ENCODE measurements around the gene TBX4.

TBX4 gene

DNA sequence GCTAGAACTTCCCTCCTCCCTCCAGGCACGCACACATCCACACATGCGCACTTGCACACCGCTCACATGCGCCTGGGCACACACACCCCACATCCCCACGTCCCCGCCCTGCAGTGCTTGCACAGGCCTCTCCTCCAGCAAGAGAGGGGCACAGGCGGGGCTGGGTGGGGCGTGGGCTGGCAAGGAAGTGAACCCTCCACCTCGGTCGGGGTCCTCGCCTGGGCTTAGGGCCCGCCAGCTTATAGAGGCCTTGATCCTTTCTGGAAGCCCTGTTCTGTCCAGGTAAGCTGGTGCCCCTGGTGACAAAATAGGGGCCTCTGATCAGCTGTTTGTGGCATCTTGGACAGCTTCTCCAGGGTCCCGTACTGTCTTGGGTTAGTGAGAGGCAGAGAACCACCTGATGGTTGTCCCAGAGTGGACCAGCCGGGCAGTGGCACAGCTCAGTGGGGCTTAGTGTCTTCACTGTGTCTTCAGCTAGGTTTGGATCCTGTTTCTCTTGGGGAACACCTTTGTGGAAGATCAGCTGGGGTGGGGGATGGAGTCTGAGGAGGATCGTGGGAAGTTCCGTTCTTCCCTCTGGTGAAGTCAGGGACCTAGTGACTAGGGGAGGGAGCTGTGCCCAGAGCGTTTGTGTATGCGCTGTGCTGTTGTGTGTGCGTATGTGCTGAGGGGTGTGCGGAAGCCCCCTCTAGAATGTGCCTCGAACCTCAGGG, 12.1 kb downstream of the TBX4 start:
- WGBS = 78% methylated on average over 21 of the region's 21 CpGs
- DNase-seq = no peak
- no peaks in the 10 kb centered on the region for H3K36me3 ChIP-seq (ENCODE audit: control insufficient read depth in 1 of 2, insufficient read depth in 2 of 2, low read depth in 1 of 2, low read length in 2 of 2)

GRCh38 chr17:61464843-61465180, 12.6 kb downstream of the TBX4 start:
- WGBS = 36% methylated on average over 3 of the region's 3 CpGs

More for the DNA sequence above, 12.1 kb downstream of the TBX4 start:
- Histone ChIP-seq H3K4me1 (ENCODE audit: control insufficient read depth, insufficient read depth, low read depth, low read length) (peaks cover 4% of the 10 kb centered on the region), H2BK15ac (ENCODE audit: low read depth, poor library complexity, severe bottlenecking) (no peak overlapping the region), H2AFZ (ENCODE audit: low read depth, low read length) (no peak overlapping the region), H4K91ac (ENCODE audit: low read length) (no peak overlapping the region), H2AK5ac (ENCODE audit: low read length, severe bottlenecking) (no peak overlapping the region), H3K4ac (ENCODE audit: low read depth in 1 of 2, low read length in 2 of 2) (no peak overlapping the region), H3K4me2 (ENCODE audit: low read length, poor library complexity, severe bottlenecking) (no peak overlapping the region), H4K8ac (ENCODE audit: low read length) (no peak overlapping the region), H2BK5ac (ENCODE audit: low read depth, low read length, poor library complexity, severe bottlenecking) (no peak overlapping the region), H2BK12ac (ENCODE audit: low read length in 2 of 2) (no peak overlapping the region), H3K79me1 (replicated peaks; ENCODE audit: low read length, poor library complexity, severe bottlenecking) (no peaks in the 10 kb centered on the region), H3K9me3 (ENCODE audit: control insufficient read depth, low read length) (peaks cover 2% of the 10 kb centered on the region), H3K27ac (ENCODE audit: low read length, poor library complexity, severe bottlenecking) (no peak overlapping the region), H3K9ac (ENCODE audit: low read length) (no peak overlapping the region), H3K18ac (ENCODE audit: low read depth in 1 of 2, low read length in 2 of 2) (no peak overlapping the region), H3K27me3 (ENCODE audit: control insufficient read depth in 1 of 2, insufficient read depth in 1 of 2, low read length in 2 of 2) (peaks cover 39 to 89% of the 10 kb centered on the region in 2 experiments), H3K23ac (ENCODE audit: low read length in 2 of 2) (no peak overlapping the region), H3K14ac (ENCODE audit: low read length in 2 of 2) (no peak overlapping the region), H2BK120ac (ENCODE audit: low read depth, low read length) (no peak overlapping the region), H3K4me3 (ENCODE audit: insufficient read depth in 1 of 2, low read depth in 1 of 2, low read length in 2 of 2) (no peak overlapping the region)

GRCh38 chr17:61465550-61466237, 13.5 kb downstream of the TBX4 start:
- H3K27ac ChIP-seq (ENCODE audit: low read length, poor library complexity, severe bottlenecking) = no peak overlapping the region
- no peak overlapping the region for H3K23ac ChIP-seq (ENCODE audit: low read length in 2 of 2)
- H4K91ac ChIP-seq (ENCODE audit: low read length) = no peak overlapping the region
- no peak overlapping the region for H2BK15ac ChIP-seq (ENCODE audit: low read depth, poor library complexity, severe bottlenecking)
- H3K4me2 ChIP-seq (ENCODE audit: low read length, poor library complexity, severe bottlenecking) = no peak overlapping the region
- H3K4me3 ChIP-seq (ENCODE audit: insufficient read depth in 1 of 2, low read depth in 1 of 2, low read length in 2 of 2) = no peak overlapping the region
- no peaks in the 10 kb centered on the region for H3K79me1 ChIP-seq (replicated peaks; ENCODE audit: low read length, poor library complexity, severe bottlenecking)
- H3K18ac ChIP-seq (ENCODE audit: low read depth in 1 of 2, low read length in 2 of 2) = no peak overlapping the region
- H4K8ac ChIP-seq (ENCODE audit: low read length) = no peak overlapping the region
- no peak overlapping the region for H3K14ac ChIP-seq (ENCODE audit: low read length in 2 of 2)
- H3K4me1 ChIP-seq (ENCODE audit: control insufficient read depth, insufficient read depth, low read depth, low read length) = peaks cover 4% of the 10 kb centered on the region
- H2BK120ac ChIP-seq (ENCODE audit: low read depth, low read length) = no peak overlapping the region
- no peak overlapping the region for H2AK5ac ChIP-seq (ENCODE audit: low read length, severe bottlenecking)
- peaks cover under 1% of the 10 kb centered on the region for H3K9me3 ChIP-seq (ENCODE audit: control insufficient read depth, low read length)
- no peak overlapping the region for H2BK5ac ChIP-seq (ENCODE audit: low read depth, low read length, poor library complexity, severe bottlenecking)
- peaks cover 25 to 79% of the 10 kb centered on the region in 2 experiments for H3K27me3 ChIP-seq (ENCODE audit: control insufficient read depth in 1 of 2, insufficient read depth in 1 of 2, low read length in 2 of 2)
- no peaks in the 10 kb centered on the region for H3K36me3 ChIP-seq (ENCODE audit: control insufficient read depth in 1 of 2, insufficient read depth in 2 of 2, low read depth in 1 of 2, low read length in 2 of 2)
- no peak overlapping the region for H3K4ac ChIP-seq (ENCODE audit: low read depth in 1 of 2, low read length in 2 of 2)
- no peak overlapping the region for H2BK12ac ChIP-seq (ENCODE audit: low read length in 2 of 2)
- DNase-seq = no peak
- no peak overlapping the region for H2AFZ ChIP-seq (ENCODE audit: low read depth, low read length)
- 85% methylated on average over 17 of the region's 17 CpGs for WGBS
- no peak overlapping the region for H3K9ac ChIP-seq (ENCODE audit: low read length)

More at GRCh38 chr17:61464843-61465180, 12.6 kb downstream of the TBX4 start:
- no peak overlapping the region for H2BK120ac ChIP-seq (ENCODE audit: low read depth, low read length)
- H3K4me3 ChIP-seq (ENCODE audit: insufficient read depth in 1 of 2, low read depth in 1 of 2, low read length in 2 of 2) = no peak overlapping the region
- no peak overlapping the region for H4K91ac ChIP-seq (ENCODE audit: low read length)
- H2BK15ac ChIP-seq (ENCODE audit: low read depth, poor library complexity, severe bottlenecking) = no peak overlapping the region
- no peak overlapping the region for H3K4ac ChIP-seq (ENCODE audit: low read depth in 1 of 2, low read length in 2 of 2)
- H3K27me3 ChIP-seq (ENCODE audit: control insufficient read depth in 1 of 2, insufficient read depth in 1 of 2, low read length in 2 of 2) = peaks cover 34 to 87% of the 10 kb centered on the region in 2 experiments
- peaks cover 4% of the 10 kb centered on the region for H3K4me1 ChIP-seq (ENCODE audit: control insufficient read depth, insufficient read depth, low read depth, low read length)
- no peak overlapping the region for H3K4me2 ChIP-seq (ENCODE audit: low read length, poor library complexity, severe bottlenecking)
- H3K14ac ChIP-seq (ENCODE audit: low read length in 2 of 2) = no peak overlapping the region
- no peaks in the 10 kb centered on the region for H3K79me1 ChIP-seq (replicated peaks; ENCODE audit: low read length, poor library complexity, severe bottlenecking)
- H3K36me3 ChIP-seq (ENCODE audit: control insufficient read depth in 1 of 2, insufficient read depth in 2 of 2, low read depth in 1 of 2, low read length in 2 of 2) = no peaks in the 10 kb centered on the region
- peaks cover 2% of the 10 kb centered on the region for H3K9me3 ChIP-seq (ENCODE audit: control insufficient read depth, low read length)
- no peak overlapping the region for H3K9ac ChIP-seq (ENCODE audit: low read length)
- no peak overlapping the region for H4K8ac ChIP-seq (ENCODE audit: low read length)
- no peak overlapping the region for H2BK5ac ChIP-seq (ENCODE audit: low read depth, low read length, poor library complexity, severe bottlenecking)
- no peak overlapping the region for H2AK5ac ChIP-seq (ENCODE audit: low read length, severe bottlenecking)
- H2AFZ ChIP-seq (ENCODE audit: low read depth, low read length) = no peak overlapping the region
- H3K27ac ChIP-seq (ENCODE audit: low read length, poor library complexity, severe bottlenecking) = no peak overlapping the region
- no peak for DNase-seq
- no peak overlapping the region for H2BK12ac ChIP-seq (ENCODE audit: low read length in 2 of 2)
- no peak overlapping the region for H3K23ac ChIP-seq (ENCODE audit: low read length in 2 of 2)
- no peak overlapping the region for H3K18ac ChIP-seq (ENCODE audit: low read depth in 1 of 2, low read length in 2 of 2)

DNA sequence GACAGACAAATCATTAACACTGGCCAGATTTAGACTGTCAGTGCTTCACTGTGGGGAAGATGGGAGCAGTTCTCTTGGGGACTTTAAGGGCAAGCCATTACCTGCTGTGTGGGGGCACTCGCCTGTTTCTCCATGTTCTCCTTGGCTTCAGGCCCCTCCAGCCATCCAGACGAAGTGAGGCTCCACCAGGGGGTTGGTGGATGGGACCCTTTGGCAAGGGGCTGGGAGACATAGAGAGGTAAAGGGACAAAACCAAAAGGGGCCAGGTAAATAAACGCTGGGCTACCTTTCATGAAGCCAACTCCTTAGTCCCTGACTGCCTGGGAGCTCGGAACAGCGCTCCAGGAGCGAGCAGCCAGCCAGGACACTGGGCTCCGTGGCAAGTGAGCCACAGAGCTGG, 14.0 kb downstream of the TBX4 start:
- H3K9ac ChIP-seq (ENCODE audit: low read length) = no peak overlapping the region
- H3K4ac ChIP-seq (ENCODE audit: low read depth in 1 of 2, low read length in 2 of 2) = no peak overlapping the region
- no peak overlapping the region for H3K4me3 ChIP-seq (ENCODE audit: insufficient read depth in 1 of 2, low read depth in 1 of 2, low read length in 2 of 2)
- DNase-seq = no peak
- H2AFZ ChIP-seq (ENCODE audit: low read depth, low read length) = no peak overlapping the region
- no peak overlapping the region for H2BK15ac ChIP-seq (ENCODE audit: low read depth, poor library complexity, severe bottlenecking)
- no peak overlapping the region for H2AK5ac ChIP-seq (ENCODE audit: low read length, severe bottlenecking)
- H3K23ac ChIP-seq (ENCODE audit: low read length in 2 of 2) = no peak overlapping the region
- no peak overlapping the region for H3K18ac ChIP-seq (ENCODE audit: low read depth in 1 of 2, low read length in 2 of 2)
- no peak overlapping the region for H3K14ac ChIP-seq (ENCODE audit: low read length in 2 of 2)
- no peak overlapping the region for H3K27ac ChIP-seq (ENCODE audit: low read length, poor library complexity, severe bottlenecking)
- no peak overlapping the region for H2BK12ac ChIP-seq (ENCODE audit: low read length in 2 of 2)
- no peak overlapping the region for H2BK120ac ChIP-seq (ENCODE audit: low read depth, low read length)
- no peaks in the 10 kb centered on the region for H3K9me3 ChIP-seq (ENCODE audit: control insufficient read depth, low read length)
- H2BK5ac ChIP-seq (ENCODE audit: low read depth, low read length, poor library complexity, severe bottlenecking) = no peak overlapping the region
- H3K79me1 ChIP-seq (replicated peaks; ENCODE audit: low read length, poor library complexity, severe bottlenecking) = no peaks in the 10 kb centered on the region
- peaks cover 4% of the 10 kb centered on the region for H3K4me1 ChIP-seq (ENCODE audit: control insufficient read depth, insufficient read depth, low read depth, low read length)
- H3K36me3 ChIP-seq (ENCODE audit: control insufficient read depth in 1 of 2, insufficient read depth in 2 of 2, low read depth in 1 of 2, low read length in 2 of 2) = no peaks in the 10 kb centered on the region
- peaks cover 20 to 77% of the 10 kb centered on the region in 2 experiments for H3K27me3 ChIP-seq (ENCODE audit: control insufficient read depth in 1 of 2, insufficient read depth in 1 of 2, low read length in 2 of 2)
- 77% methylated on average over 7 of the region's 7 CpGs for WGBS
- H3K4me2 ChIP-seq (ENCODE audit: low read length, poor library complexity, severe bottlenecking) = no peak overlapping the region
- H4K91ac ChIP-seq (ENCODE audit: low read length) = no peak overlapping the region
- H4K8ac ChIP-seq (ENCODE audit: low read length) = no peak overlapping the region
